A549 (cell line): ENCODE measurements around the gene CC2D1A. TPM values are rescaled to one million over a fixed set of nuclear protein-coding genes. Genes with fewer than 3 reads are reported as not detected.

Experiments used
- ATAC-seq, 2 experiments: fragments of 200-7000 bp in 1 of 2; fragments of >200 bp in 1 of 2; cut with Nextera tagmentation in 1 of 2; cut with Tn5 transposase in 1 of 2; 3 replicates each; pipeline versions ENCODE4 v1.8.0 to v1.9.1; 2018 to 2020; ENCODE audit warnings: mild to moderate bottlenecking in 1 of 2, moderate library complexity in 1 of 2
- CTCF ChIA-PET: fragments of 300-600 bp; sonication (Branson Sonifier 250); formaldehyde crosslinking; extraction: SDS; loops from one replicate; lab custom pipeline; 2021; ENCODE audit warnings: antibody characterized with exemption, inconsistent platforms; lab: Yijun Ruan, JAX
- POLR2A ChIA-PET: fragments of 350-600 bp; formaldehyde crosslinking; extraction: SDS; loops from one replicate; lab custom pipeline; 2021; ENCODE audit warnings: antibody characterized with exemption, inconsistent platforms; lab: Yijun Ruan, JAX
- DNase-seq, 2 experiments: peaks; one replicate each; pipeline versions ENCODE4 v3.0.0 to v3.0.0-alpha.2; 2011 to 2016; ENCODE audit warnings: low read depth in 1 of 2, low spot score in 1 of 2
- FAIRE-seq: peaks from 2 replicates; lab custom pipeline; 2011; peaks lifted over from hg19 to GRCh38; lab: Jason Lieb, UNC
- H3K27ac ChIP-seq, 2 experiments: fragments of >200 bp; sonication (Bioruptor Twin); formaldehyde crosslinking; 3 replicates each; pipeline ENCODE4 v1.5.1; 2016 to 2017
- H3K4me1 ChIP-seq: fragments of >200 bp; sonication (Bioruptor Twin); formaldehyde crosslinking; 3 replicates; pipeline ENCODE4 v1.6.1; 2016
- H3K4me2 ChIP-seq: fragments of >200 bp; sonication (Bioruptor Twin); formaldehyde crosslinking; 3 replicates; pipeline ENCODE4 v1.6.1; 2016
- H3K4me3 ChIP-seq: fragments of >200 bp; sonication (Bioruptor Twin); formaldehyde crosslinking; 3 replicates; pipeline ENCODE4 v1.5.1; 2016
- H3K9me3 ChIP-seq: fragments of >200 bp; sonication (Bioruptor Twin); formaldehyde crosslinking; 3 replicates; pipeline ENCODE4 v1.6.1; 2016
- ATOH8 ChIP-seq: fragments of 250-450 bp; sonication (Bioruptor Pico); IDR thresholded peaks from 2 replicates; pipeline ENCODE4 v1.5.0; 2020; ENCODE audit warnings: low read depth, mild to moderate bottlenecking, moderate library complexity
- BCL3 ChIP-seq: fragments of >200 bp; sonication (Bioruptor Twin); formaldehyde crosslinking; IDR thresholded peaks from 3 replicates; pipeline ENCODE4 v1.6.1; 2016
- CBX8 ChIP-seq: fragments of 200-600 bp; sonication (generic); IDR thresholded peaks from 2 replicates; pipeline ENCODE4 v1.6.1; 2016
- CHD2 ChIP-seq: fragments of 150-350 bp; IDR thresholded peaks from 2 replicates; pipeline ENCODE4 v1.6.1; 2014; ENCODE audit warnings: low read length; ENCODE audit not compliant: partially characterized antibody
- CHD4 ChIP-seq: fragments of 200-600 bp; sonication (generic); IDR thresholded peaks from 2 replicates; pipeline ENCODE4 v1.6.1; 2016; ENCODE audit warnings: antibody characterized with exemption, mild to moderate bottlenecking, borderline replicate concordance
- EHF ChIP-seq: fragments of 250-450 bp; sonication (Bioruptor Pico); IDR thresholded peaks from 2 replicates; pipeline ENCODE4 v1.5.0; 2020; ENCODE audit warnings: mild to moderate bottlenecking
- EP300 ChIP-seq, 2 experiments: fragments of >200 bp; sonication (Bioruptor Twin); formaldehyde crosslinking; IDR thresholded peaks; 2 replicates in 1 of 2; 3 replicates in 1 of 2; pipeline ENCODE4 v1.6.1; 2016 to 2017
- ESRRA ChIP-seq: fragments of 150-350 bp; IDR thresholded peaks from 2 replicates; pipeline ENCODE4 v1.6.1; 2014; ENCODE audit warnings: mild to moderate bottlenecking, low read length, borderline replicate concordance
- HDAC2 ChIP-seq: fragments of 200-600 bp; sonication (generic); IDR thresholded peaks from 2 replicates; pipeline ENCODE4 v1.6.1; 2016
- HES2 ChIP-seq: fragments of >200 bp; sonication (Bioruptor Twin); formaldehyde crosslinking; IDR thresholded peaks from 2 replicates; pipeline ENCODE4 v1.6.1; 2016
- JUN ChIP-seq, 2 experiments: fragments of >200 bp; sonication (Bioruptor Twin); formaldehyde crosslinking; IDR thresholded peaks; 2 replicates in 1 of 2; 3 replicates in 1 of 2; pipeline ENCODE4 v1.6.1; 2016 to 2017
- JUNB ChIP-seq: fragments of >200 bp; sonication (Bioruptor Twin); formaldehyde crosslinking; IDR thresholded peaks from 2 replicates; pipeline ENCODE4 v1.6.1; 2016
- KDM1A ChIP-seq: fragments of 200-600 bp; sonication (generic); IDR thresholded peaks from 2 replicates; pipeline ENCODE4 v1.6.1; 2016; ENCODE audit warnings: low read depth, mild to moderate bottlenecking
- PHF8 ChIP-seq: fragments of 200-600 bp; sonication (generic); IDR thresholded peaks from 2 replicates; pipeline ENCODE4 v1.6.1; 2016; ENCODE audit warnings: low read depth, mild to moderate bottlenecking, antibody characterized with exemption, moderate library complexity, borderline replicate concordance
- RNF2 ChIP-seq: fragments of 200-600 bp; sonication (generic); IDR thresholded peaks from 2 replicates; pipeline ENCODE4 v1.6.1; 2016; ENCODE audit warnings: low read depth, mild to moderate bottlenecking, antibody characterized with exemption, moderate library complexity, borderline replicate concordance
- WGBS: methylation state at CpG from one replicate; pipeline ENCODE4 v1.1.6; 2017; ENCODE audit errors: missing lambda C conversion rate; 5-methylcytosine and 5-hydroxymethylcytosine counted together
- polyA plus RNA-seq, 4 experiments: library from polyadenylated mRNA; depleted of rRNA in 3 of 4; stranded (reverse); fragments of >200 nt; fragmentation: RNase III in 1 of 4; extraction: RNeasy Plus Mini Kit Qiagen cat#74134 plus additional on column Dnase treatment in 1 of 4; gene quantifications; 2 replicates in 3 of 4; 3 replicates in 1 of 4; pipeline ENCODE4 v1.2.3, GENCODE V29; 2011 to 2017
- TF ChIP-seq, protein P1 (sequence below): IDR thresholded peaks from 2 replicates; pipeline ENCODE4 v1.6.1; 2012
- TF ChIP-seq, protein P2 (sequence below): fragments of 450-650 bp; IDR thresholded peaks from 2 replicates; pipeline ENCODE4 v1.6.1; 2014; ENCODE audit warnings: antibody characterized with exemption

Gene CC2D1A
- polyA plus RNA-seq, 2 of the 4 experiments (the other 2 are of a cell fraction) = 4.8 to 13.9 TPM

- WGBS = 43% methylated on average over 1 of the region's 30 CpGs
- Histone ChIP-seq H3K9me3 (no peaks in the 10 kb centered on the region), H3K4me3 (no peak overlapping the region), H3K4me2 (no peak overlapping the region), H3K27ac (no peak overlapping the region), H3K4me1 (0 out of 3 replicates have a peak, but pooled peaks cover 3% of the 10 kb centered on the region)
- ATAC-seq = no peak
- FAIRE-seq = no peak
- DNase-seq = no peak
- POLR2A ChIA-PET = no interaction called here
- TF ChIP-seq CBX8 = no peak
- TF ChIP-seq ESRRA = no peak
- TF ChIP-seq ATOH8 (CRISPR knock-in tag) = no peak
- no peak for TF ChIP-seq HDAC2
- TF ChIP-seq PHF8 = no peak
- TF ChIP-seq, protein P1, sequence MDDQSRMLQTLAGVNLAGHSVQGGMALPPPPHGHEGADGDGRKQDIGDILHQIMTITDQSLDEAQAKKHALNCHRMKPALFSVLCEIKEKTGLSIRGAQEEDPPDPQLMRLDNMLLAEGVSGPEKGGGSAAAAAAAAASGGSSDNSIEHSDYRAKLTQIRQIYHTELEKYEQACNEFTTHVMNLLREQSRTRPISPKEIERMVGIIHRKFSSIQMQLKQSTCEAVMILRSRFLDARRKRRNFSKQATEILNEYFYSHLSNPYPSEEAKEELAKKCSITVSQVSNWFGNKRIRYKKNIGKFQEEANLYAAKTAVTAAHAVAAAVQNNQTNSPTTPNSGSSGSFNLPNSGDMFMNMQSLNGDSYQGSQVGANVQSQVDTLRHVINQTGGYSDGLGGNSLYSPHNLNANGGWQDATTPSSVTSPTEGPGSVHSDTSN = no peak
- TF ChIP-seq, all 56 proteins: peak for 0
- CTCF ChIA-PET = no interaction called here
Observed at GRCh38 chr19:13931391-13932148, 25.6 kb downstream of the CC2D1A start.

- Histone ChIP-seq H3K9me3 (no peaks in the 10 kb centered on the region), H3K27ac (no peak overlapping the region), H3K4me1 (0 out of 3 replicates have a peak, but pooled peaks cover 3% of the 10 kb centered on the region), H3K4me2 (no peak overlapping the region), H3K4me3 (no peak overlapping the region)
- DNase-seq (no peak), FAIRE-seq (no peak), ATAC-seq (no peak)
- 85% methylated on average over 6 of the region's 6 CpGs for WGBS
- CTCF ChIA-PET = no interaction called here
- no peak for TF ChIP-seq CBX8
- POLR2A ChIA-PET = no interaction called here
Observed at GRCh38 chr19:13932149-13932637, 26.2 kb downstream of the CC2D1A start.

GRCh38 chr19:13932911-13933393, 27.0 kb downstream of the CC2D1A start:
- TF ChIP-seq EHF (no peak), JUNB (no peak), BCL3 (no peak), HES2 (no peak), RNF2 (no peak), CBX8 (no peak), CHD2 (no peak), ATOH8 (CRISPR knock-in tag) (no peak), EP300 (IDR thresholded peaks at IDR 0.05) (no peak), KDM1A (no peak), PHF8 (no peak), JUN (IDR thresholded peaks at IDR 0.05) (no peak), ESRRA (no peak), CHD4 (no peak)
- TF ChIP-seq, protein P2, sequence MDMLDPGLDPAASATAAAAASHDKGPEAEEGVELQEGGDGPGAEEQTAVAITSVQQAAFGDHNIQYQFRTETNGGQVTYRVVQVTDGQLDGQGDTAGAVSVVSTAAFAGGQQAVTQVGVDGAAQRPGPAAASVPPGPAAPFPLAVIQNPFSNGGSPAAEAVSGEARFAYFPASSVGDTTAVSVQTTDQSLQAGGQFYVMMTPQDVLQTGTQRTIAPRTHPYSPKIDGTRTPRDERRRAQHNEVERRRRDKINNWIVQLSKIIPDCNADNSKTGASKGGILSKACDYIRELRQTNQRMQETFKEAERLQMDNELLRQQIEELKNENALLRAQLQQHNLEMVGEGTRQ = no peak
- POLR2A ChIA-PET = interaction anchor here (1.5 kb wide), 1 partner anchor 10 kb away, joined by 3 read pairs; no protein-coding TSS in a partner anchor
- Histone ChIP-seq H3K4me1 (peaks cover 8% of the 10 kb centered on the region; the same call in 1 of the 3 replicates), H3K4me2 (no peak overlapping the region), H3K4me3 (no peak overlapping the region), H3K9me3 (no peaks in the 10 kb centered on the region), H3K27ac (no peak overlapping the region)
- WGBS = 100% methylated on average over 1 of the region's 42 CpGs
- DNase-seq (no peak), FAIRE-seq (no peak), ATAC-seq (no peak)
- CTCF ChIA-PET = interaction anchor here (1.0 kb wide), 1 partner anchor 23 kb away, joined by 5 read pairs; no protein-coding TSS in a partner anchor
